Activated gamma-delta T cell treated with Interleukin-2 at 50 U/mL for 16 hours (primary cell): ENCODE measurements around the gene RAB3GAP1.

ENCODE experiments used
- DNase-seq: peaks from one replicate; pipeline ENCODE4 v3.0.0-alpha.2; 2020

Gene RAB3GAP1

GRCh38 chr2:135168204-135168856 is 116.2 kb downstream of the RAB3GAP1 start:
- no peak for DNase-seq

GRCh38 chr2:135169900-135170753 is 118.0 kb downstream of the RAB3GAP1 start:
- DNase-seq = no peak

DNA sequence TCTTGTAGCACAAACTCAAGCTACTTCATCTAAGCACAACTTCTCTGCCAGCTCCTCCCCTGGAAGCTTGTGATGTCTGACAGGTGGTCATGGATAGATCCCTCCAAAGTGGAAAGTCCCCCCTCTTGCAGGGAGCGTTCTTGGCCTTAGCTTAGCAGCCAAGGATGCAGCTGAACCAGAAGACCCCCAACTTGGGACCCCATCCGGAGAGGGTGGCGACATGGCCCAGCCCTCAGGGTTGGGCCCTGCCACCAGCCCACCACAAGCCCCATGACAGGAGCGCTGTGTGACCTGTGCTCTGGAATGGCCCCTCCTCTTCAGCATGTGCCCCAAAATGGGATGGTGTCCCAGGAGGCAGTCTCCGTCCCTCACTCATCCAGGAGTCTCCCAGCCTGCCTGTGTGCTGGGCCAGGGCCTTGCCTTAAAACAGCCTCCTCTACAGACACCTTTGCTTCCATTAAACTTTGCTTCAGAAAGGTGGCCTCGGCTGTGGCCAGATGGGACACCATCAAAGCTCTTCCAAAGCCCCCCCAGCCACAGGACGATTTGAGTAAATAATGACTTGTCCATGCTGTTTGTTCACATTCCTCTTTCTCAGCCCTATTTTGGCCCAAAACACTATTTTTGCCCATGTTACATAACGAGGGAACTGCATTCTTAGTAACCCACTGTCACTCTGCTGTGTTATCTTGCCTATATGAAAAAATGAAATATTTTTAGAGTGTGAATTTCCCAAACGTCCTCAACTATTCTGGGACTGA is 122.1 kb downstream of the RAB3GAP1 start:
- DNase-seq = no peak

GRCh38 chr2:135174810-135175093 is 122.7 kb downstream of the RAB3GAP1 start:
- DNase-seq = no peak

- no peak for DNase-seq
Measured at GRCh38 chr2:135175177-135175576, 123.1 kb downstream of the RAB3GAP1 start.

- DNase-seq = no peak
Measured at GRCh38 chr2:135179689-135180088, 127.6 kb downstream of the RAB3GAP1 start.

DNA sequence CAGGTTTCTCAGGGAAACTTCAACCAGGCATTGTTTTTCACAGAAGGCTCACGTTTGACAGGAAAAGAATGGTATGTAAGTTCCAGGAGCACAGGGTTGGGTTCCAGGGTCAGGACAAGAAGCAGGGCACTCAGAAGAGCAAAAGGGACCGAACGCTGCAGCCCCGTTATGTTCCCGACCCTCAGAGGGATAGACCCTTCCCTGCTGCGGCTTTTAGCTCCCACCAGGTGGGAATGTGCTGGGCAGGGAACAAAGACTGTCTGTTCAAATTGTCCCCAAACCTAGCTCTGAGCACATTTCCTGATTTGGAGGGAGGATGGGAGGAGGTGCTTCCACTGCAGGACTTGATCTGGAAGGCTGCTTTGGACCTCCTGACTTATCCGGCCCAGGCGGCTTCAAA is 130.1 kb downstream of the RAB3GAP1 start:
- no peak for DNase-seq

DNA sequence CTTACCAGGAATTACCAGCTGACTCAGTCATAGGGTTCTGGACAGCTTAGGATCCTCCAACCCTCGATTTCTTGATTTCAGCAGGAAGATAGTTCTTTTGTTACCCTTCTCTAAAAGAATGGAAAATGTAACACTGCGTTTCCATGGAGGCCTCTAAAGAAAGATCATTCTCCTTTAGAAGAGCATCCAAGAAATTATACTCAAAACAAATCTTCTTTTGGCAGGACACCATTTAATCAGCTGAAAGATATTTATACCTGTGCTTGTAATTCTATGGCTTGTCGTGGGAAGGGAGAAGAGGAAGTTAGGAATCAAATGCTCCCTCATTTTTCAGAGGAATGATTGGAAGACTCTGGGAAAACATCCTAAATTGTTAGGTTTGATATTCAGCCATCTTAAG is 130.5 kb downstream of the RAB3GAP1 start:
- no peak for DNase-seq

DNA sequence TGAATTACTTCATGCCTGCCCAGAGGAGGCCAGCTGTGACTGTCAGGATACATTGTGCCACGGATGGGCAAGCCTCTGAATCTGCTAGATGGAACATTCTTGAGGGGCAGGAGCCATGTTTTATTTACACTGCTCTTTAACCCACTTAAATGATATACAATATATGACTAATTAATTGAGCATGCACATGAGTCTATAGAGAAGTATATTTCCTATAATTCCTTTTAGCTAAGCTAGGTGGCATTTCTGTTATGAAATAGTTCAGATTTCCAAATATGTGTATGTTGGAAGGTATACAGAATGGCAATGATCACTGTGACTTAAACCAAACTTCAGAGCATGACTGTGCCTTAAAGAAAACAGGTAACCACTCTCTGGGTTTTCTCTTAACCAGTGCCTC is 131.7 kb downstream of the RAB3GAP1 start:
- DNase-seq = no peak

DNA sequence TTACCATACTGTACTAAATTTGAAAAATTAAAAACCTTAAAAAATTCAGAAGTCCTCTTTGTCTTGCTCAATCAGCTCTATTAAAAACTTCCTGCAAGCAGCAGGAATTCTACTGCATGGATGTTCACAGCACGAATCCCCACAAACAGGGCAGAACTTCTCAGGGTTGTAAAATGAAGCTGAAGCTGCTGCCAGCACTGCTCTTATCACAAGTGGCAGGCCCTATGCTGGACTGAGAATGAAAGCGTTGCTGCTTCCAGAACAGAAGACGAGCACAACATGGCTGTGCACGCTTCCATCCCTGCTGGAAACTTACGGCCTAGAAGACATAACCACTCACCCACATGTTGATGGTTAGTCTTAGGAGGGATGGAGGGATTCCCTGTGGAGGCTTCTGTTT is 134.0 kb downstream of the RAB3GAP1 start:
- DNase-seq = no peak

DNA sequence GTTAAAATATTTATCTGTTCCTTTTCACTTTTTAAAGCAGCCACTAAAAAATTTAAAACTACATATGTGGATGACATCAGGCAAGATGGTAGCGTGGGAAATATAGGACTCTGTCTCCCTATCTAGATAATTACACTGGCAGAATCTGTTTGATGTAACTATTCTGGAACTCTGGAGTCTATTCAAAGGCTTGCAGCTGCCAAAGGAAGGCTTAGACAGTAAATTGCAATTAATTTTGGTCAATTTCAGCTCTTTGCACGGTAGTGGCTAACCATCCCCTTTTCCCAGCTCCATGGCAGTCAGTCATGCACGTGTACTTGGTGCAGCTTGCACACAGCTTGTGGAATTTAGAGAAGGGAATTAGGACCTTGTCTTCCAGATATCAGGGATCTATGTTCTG is 135.2 kb downstream of the RAB3GAP1 start:
- DNase-seq = no peak

DNA sequence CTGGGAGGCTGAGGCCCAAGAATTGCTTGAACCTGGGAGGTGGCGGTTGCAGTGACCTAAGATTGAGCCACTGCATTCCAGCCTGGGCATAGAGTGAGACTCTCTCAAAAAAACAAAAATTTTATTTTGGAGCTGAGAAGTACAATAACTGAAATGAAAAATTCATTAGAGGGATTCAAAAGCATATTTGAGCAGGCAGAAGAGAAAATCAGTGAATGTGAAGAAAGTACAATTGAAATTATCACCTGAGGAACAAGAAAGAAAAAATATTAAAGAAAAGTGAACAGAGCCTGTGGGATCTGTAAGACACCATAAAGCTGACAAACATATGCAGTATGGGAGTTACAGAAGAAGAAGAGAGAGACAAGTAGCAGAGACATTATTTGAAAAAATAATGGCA is 137.1 kb downstream of the RAB3GAP1 start:
- no peak for DNase-seq

DNA sequence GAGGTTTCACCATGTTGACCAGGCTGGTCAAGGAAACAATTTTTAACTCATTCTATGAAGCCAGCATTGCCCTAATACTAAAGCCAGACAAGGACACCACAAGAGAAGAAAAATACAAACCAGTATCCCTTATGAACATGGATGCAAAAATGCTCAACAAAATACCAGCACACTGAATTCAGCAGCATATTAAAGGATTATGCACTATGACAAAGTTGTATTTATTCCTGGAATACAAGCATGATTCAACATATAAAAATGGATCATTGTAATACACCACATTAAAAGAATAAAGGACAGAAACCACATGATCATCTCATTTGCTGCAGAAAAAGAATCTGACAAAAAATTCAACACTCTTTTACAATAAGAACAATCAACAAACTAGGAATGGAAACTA is 138.7 kb downstream of the RAB3GAP1 start:
- DNase-seq = no peak

- no peak for DNase-seq
Measured at GRCh38 chr2:135198481-135198880, 146.4 kb downstream of the RAB3GAP1 start.

GRCh38 chr2:135202751-135203150 is 150.7 kb downstream of the RAB3GAP1 start:
- DNase-seq = no peak

GRCh38 chr2:135203944-135204343 is 151.9 kb downstream of the RAB3GAP1 start:
- no peak for DNase-seq

GRCh38 chr2:135208016-135208415 is 155.9 kb downstream of the RAB3GAP1 start:
- no peak for DNase-seq

GRCh38 chr2:135212757-135213156 is 160.7 kb downstream of the RAB3GAP1 start:
- DNase-seq = no peak

- no peak for DNase-seq
Measured at GRCh38 chr2:135218426-135218825, 166.3 kb downstream of the RAB3GAP1 start.

DNA sequence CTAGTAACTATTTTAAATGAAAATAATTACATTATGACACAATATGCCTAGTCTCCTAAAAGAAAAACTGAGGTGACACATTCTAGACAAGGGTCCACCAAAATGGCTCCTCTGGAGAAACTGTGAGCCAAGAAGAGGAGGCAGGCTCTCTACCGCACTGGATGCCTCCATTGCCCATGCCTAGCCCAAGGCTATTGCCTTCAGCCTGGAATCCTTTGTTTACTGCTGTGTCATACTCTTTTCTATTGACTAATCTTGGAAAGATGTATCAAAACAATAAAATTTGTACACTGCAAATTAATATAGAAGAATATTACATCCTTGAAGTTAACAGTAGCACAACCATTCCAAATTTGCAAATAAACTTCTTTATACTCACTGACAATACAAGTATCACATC is 167.1 kb downstream of the RAB3GAP1 start:
- no peak for DNase-seq
